Forelimb muscle (tissue), 1 donor: ENCODE results near the gene GTF2IRD1. TPM values are rescaled to one million over a fixed set of nuclear protein-coding genes. Genes with fewer than 3 reads are reported as not detected.
"Not testable (repeated sequence)": the region's sequence is repeated elsewhere in the genome, so short reads cannot be mapped to it uniquely, and the experiment has no call there.

Experiments
- DNase-seq: peaks from one replicate; pipeline ENCODE4 v3.0.0-alpha.2; 2013; ENCODE audit warnings: low read depth
- polyA plus RNA-seq: library from polyadenylated mRNA; unstranded; fragments of 120-200 nt; gene quantifications from one replicate; pipeline ENCODE4 v1.2.1, GENCODE V29; 2013; ENCODE audit not compliant: insufficient read length

The GTF2IRD1 gene
- polyA plus RNA-seq, 1 donor, result 48.0 TPM

DNA sequence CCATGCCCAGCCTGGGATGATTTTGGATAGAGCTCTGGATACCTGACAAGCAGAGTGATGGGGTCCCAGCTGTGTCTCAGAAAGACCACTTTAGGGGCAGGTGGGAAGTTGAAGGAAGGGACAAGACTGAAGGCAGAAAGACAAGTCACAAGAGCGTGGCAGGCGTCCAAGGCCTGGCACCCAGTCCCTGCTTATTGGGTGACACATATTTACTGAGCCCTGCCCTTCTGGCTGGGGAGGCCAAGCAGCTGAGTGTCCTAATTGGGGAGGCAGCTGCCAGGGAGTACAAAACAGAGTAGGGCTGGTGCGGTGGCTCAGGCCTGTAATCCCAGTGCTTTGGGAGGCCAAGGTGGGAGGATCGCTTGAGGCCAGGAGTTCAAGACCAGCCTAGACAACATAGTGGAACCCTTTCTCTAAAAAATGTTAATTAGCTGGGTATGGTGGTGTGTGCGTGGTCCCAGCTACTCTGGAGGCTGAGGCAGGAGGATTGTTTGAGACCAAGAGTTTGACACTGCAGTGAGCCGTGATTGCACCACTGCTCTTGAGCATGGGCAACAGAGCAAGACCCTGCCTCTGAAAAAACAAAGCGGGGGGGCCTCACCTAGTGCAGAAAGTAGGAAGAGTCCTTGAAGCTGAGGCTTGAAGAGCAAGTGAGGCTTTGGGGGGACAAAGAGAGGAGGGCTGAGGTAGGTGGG lies 150.8 kb downstream of the GTF2IRD1 start:
- no peak for DNase-seq

DNA sequence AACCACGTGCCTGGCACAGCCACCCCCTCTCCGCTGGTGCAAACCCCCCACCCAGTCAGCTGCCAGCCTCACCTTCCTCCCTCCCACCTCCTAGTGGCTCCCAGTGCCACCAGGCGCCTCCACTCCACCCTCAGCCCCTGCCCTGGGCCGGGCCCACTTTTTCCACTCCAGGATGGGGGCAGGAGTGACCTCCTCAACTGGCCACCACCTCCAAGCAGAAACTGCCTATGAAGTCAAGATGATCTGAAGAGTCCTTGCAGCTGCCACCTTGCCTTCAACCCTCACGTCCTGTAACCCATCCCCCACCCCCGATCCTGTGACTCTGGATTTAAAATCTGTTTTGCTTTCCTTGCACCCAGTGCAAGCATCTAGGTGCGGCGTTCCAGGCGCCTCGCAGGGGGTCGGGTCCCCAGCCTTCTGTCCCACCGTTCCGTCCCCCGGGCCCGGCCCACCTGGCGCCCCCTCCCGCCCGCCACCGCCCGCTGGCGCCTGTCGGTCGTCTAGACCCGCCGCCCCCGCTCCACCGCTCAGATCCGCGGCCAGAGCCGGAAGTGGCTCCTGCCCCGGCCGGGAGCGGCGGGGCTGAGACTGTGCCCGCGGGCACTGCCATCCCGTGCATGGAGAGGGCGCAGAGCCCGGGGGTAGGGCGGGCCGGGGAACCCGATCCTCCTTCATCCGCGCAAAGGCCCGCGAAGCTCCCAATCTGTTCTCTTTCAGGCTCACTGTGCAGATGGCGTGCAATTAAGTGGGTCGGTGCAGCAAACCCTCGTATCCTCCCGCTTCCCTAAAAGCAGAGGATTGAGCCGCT lies 152.6 kb downstream of the GTF2IRD1 start:
- DNase-seq, result no peak

DNA sequence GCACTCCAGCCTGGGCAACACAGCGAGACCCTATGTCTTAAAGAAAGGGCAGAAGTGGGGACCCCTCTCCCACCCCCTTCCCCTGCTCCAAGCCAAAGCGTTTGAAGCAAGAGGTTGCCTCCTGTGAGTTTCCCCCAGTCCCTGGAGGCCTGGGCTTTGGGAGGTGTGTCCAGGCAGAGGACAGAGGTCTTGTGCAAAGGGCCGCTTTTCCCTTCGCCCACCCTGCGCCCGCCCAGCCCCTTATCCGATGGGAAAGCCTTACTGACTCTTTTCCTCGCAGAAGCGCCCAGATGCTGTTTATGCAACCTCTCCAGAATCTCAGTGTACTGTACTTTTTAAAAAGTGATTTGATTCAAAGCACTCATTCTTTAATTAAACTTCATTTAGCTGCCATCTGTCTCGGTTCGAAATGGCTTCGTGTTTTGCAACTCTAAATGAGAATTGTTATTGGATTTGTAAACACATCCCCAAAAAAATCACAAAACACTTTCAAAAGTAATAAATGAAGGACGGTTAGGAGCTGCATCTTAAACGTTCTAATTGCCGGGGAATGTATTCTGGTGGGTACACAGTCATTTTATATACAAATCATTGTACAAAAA lies 153.3 kb downstream of the GTF2IRD1 start:
- DNase-seq, result no peak

DNA sequence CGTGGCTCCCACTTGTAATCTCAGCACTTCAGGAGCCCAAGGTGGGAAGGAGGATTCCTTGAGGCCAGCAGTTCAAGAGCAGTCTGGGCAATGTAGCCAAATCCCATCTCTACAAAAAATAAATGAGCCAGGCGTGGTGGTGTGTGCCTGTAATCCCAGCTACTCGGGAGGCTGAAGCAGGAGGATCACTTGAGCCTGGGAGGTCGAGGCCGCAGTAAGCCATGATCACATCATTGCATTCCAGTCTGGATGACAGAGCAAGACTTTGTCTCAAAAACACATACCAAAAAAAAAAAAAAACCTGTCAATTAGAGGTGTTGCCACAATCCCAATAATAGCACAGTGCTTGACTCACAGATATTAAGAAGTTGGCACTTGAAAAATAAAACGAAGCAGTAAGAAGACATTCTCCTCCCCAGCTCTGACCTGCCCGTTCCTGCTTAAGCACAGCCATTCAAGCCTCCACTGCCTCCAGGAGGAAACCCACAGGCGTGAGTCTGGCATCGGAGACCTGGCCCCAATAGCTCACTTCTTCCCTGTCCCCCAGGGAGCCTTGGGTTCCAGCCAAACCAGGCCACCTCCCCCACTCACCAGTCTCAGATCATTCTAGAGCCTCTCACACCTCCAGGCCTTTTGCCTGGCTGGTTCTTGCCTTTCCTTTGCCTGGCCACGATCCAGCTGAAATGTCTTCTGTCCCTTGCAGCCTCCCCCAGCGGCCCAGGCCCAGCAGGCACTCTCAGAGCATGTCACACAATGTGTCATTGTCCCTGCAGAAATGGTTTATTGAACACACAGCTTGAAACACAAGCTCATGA lies 158.5 kb downstream of the GTF2IRD1 start:
- no peak for DNase-seq

GRCh38 chr7:74615933-74616780 lies 162.5 kb downstream of the GTF2IRD1 start:
- no peak for DNase-seq

GRCh38 chr7:74617180-74617744 lies 163.6 kb downstream of the GTF2IRD1 start:
- DNase-seq, result no peak

DNA sequence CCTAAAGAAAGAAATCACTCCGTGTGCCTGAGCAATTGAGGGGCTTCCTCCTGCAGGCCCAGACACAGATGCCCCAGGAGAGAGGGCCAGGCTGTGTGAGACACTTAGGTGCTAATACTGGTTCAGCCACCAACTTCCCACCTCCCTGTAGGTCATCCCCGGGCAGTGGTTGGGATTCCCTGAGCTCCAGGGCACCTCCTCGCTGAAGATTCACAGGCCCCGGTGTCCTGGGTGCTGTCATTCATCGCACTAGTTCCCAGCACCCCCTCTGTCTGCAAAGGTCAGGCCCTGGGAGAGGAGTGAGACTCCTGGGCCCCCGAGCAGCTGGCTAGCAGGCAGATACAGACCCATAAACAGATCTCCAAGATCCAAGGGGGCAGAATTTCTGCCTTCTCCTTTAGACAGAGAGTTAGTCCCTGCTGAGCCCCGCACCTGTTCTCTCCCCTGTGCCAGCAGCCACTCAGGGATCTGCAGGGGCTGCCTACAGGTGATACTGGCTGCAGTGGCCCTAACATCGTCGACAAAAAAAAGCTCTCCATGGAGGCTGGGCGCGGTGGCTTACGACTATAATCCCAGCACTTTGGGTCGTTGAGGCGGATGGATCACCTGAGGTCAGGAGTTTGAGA lies 165.6 kb downstream of the GTF2IRD1 start:
- no peak for DNase-seq

DNA sequence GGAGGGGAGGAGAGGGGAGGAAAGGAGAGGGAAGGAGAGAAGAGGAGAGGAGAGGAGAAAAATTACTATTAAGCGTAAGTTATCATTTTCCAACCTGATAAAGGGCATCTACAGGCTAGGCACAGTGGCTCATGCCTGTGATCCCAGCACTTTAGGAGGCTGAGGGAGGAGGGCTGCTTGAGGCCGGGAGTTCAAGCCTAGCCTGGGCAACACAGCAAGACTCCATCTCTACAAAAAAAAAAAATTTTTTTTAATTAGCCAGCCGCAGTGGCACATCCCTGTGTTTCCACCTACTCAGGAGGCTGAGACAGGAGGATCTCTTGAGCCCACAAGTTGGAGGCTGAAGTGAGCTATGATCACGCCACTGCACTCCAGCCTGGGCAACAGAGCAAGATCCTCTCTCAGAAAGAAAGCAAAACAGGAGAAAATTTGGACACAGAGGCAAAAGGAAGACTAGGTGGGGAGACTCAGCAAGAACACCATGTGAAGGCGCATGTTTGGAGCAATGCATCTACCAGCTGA lies 168.6 kb downstream of the GTF2IRD1 start:
- DNase-seq, result no peak

DNA sequence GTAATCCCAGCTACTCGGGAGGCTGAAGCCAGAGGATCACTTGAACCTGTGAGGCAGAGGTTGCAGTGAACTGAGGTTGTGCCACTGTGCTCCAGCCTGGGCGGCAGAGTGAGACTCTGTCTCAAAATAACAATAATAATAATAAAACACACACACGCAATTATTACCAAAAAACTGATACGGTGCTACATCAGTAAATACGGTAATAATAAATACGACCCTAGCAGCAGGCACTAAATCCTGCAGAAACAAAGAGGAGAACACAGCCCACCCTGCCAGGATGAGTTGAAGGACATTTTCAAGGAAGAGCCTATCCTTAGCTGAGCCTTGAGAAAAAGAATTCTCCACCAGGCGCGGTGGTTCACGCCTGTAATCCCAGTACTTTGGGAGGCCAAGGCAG lies 169.4 kb downstream of the GTF2IRD1 start:
- DNase-seq, result no peak

- DNase-seq, result peak; percentile 52
Measured at GRCh38 chr7:74625446-74625845, 171.7 kb downstream of the GTF2IRD1 start.

GRCh38 chr7:74627661-74628411 lies 174.1 kb downstream of the GTF2IRD1 start:
- DNase-seq, result no peak

GRCh38 chr7:74632505-74632904 lies 178.8 kb downstream of the GTF2IRD1 start:
- no peak for DNase-seq

- DNase-seq, result no peak
Measured at GRCh38 chr7:74633451-74633921, 179.8 kb downstream of the GTF2IRD1 start.

DNA sequence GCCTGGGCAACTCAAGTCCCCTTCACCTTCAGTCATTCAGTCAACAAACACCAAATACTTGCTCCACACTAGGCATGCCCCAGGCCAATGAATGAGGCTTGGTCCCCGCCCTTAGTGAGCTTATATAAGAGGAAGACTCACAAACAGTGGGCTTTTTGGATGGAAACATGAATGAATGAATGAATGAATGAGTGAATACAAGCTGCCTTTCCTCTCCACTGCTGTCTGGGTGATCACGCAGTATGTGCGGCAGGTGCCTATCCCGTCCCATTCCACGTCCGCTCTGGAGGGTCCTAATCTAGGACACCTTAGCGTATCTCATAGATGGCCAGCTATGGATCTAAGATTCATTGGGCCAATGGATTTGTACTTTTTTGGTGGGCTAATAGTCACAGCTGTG lies 184.0 kb downstream of the GTF2IRD1 start:
- no peak for DNase-seq

DNA sequence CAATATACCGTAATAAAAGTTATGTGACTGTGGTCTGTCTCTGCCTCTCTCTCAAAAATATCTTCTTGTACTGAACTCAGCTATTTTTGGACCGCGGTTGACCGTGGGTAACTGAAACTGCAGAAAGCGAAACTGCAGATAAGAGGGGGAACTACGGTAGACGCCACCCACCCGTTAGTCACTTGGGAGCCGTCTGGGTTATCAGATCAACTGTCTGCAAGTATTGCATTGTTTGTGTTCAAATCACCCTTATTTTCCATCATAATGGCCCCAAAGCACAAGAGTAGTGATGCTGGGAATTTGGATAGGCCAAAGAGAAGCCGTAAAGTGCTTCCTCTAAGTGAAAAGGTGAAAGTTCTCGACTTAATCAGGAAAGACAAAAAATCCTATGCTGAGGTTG lies 196.3 kb downstream of the GTF2IRD1 start:
- DNase-seq, result not testable (repeated sequence)

GRCh38 chr7:74650493-74651132 lies 196.9 kb downstream of the GTF2IRD1 start:
- not testable (repeated sequence) for DNase-seq

DNA sequence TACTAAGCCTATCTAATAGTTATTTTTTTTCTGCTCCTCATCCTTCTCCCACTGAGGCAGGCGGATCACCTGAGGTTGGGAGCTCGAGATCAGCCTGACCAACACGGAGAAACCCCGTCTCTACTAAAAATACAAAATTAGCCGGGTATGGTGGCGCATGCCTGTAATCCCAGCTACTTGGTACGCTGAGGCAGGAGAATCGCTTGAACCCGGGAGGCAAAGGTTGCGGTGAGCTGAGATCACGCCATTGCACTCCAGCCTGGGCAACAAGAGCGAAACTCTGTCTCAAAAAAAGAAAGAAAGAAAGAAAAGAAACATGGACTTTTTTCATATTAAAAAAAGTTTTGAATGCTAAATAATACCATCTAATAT lies 197.4 kb downstream of the GTF2IRD1 start:
- DNase-seq, result not testable (repeated sequence)
